Left renal pelvis (tissue), 4 donors: ENCODE measurements around the gene F2RL2. TPM values are rescaled to one million over a fixed set of nuclear protein-coding genes. Genes with fewer than 3 reads are reported as not detected.

ENCODE experiments used
- DNase-seq, 4 donors: peaks; one replicate each; pipeline ENCODE4 v3.0.0-alpha.2; 2013; ENCODE audit warnings: low read depth in 4 of 4, low spot score in 3 of 4
- polyA plus RNA-seq, 4 donors: library from polyadenylated mRNA; unstranded; fragments of 120-200 nt; gene quantifications; one replicate each; pipeline ENCODE4 v1.2.1, GENCODE V29; 2013; ENCODE audit not compliant: insufficient read length in 4 of 4

The F2RL2 gene
- polyA plus RNA-seq, 4 donors, result 0.44 to 0.49 (median 0.48) TPM

DNA sequence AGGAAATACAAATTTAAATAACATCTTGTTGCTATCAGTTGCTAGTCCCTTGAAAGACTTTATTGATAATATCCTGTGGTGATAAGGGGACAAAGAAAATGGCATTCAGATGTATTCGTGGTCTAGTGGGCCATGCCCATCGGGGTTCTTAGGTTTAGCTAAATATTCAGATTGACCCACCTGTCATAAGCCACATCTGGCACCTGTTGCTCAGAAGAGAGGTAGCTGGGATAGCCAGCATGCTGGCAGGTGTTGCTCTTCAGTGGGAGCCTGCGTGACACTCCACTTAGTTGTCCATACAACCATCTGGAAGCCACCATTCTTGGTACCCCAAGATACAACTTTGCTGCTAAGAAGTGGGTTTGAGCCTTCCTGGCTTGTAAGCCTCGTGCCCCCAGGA lies 36.7 kb downstream of the F2RL2 start:
- DNase-seq, result no peak

DNA sequence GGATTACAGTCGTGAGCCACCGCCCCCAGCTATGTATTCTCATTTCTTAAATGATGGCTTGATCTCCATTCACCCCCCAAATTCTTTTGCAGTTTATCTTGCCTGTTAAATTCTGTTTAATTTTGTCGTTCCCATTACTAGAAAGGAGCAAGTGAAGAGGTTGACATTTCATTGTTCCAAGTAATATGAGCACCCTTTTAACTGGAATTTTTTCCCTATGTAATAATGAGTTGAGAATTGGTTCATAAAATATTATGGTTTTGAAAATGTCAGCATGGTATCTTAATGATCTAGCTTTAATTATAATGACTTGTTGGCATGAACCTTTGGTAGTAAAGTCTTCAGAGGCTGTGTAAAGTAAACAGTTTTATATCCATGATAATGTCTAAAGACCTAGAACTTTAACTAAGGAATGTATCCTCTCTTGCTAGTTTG lies 37.4 kb downstream of the F2RL2 start:
- DNase-seq, result no peak

DNA sequence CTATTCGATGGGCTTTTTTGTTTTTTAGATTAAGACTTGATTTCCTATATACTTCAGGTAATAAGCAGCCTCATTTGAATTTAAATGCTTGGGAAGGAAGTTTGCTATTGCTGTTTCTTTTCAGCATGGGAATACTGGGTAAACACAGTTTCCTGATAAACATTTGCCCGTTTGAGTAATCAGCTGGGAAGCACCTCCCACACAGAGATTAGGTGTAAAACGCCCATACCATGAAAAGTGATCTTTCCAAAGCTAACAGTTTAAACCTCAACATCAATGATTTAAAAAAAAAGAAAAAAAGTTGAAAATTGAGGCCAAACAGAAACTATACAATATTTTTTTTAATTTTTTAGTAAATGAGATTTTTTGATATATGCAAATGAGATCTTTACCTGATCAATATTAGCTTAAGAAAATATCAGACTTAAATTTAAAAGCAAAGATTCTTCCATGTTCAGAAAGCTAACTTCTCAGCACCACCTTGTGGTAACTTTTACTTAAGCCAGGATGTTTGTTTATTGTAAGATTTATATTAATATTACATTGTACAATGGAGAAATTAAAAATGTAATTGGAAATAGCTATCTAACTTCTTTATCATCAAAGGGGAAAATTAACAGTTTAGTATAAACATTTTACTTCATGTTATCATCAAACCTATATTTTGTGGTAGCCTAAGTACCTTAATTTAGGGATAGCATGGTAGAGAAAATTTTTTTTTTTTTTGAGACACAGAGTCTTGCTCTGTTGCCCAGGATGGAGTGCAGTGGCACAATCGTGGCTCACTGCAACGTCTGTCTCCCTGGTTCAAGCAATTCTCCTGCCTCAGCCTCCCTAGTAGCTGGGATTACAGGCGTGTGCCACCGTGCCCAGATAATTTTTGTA lies 39.8 kb downstream of the F2RL2 start:
- no peak for DNase-seq

DNA sequence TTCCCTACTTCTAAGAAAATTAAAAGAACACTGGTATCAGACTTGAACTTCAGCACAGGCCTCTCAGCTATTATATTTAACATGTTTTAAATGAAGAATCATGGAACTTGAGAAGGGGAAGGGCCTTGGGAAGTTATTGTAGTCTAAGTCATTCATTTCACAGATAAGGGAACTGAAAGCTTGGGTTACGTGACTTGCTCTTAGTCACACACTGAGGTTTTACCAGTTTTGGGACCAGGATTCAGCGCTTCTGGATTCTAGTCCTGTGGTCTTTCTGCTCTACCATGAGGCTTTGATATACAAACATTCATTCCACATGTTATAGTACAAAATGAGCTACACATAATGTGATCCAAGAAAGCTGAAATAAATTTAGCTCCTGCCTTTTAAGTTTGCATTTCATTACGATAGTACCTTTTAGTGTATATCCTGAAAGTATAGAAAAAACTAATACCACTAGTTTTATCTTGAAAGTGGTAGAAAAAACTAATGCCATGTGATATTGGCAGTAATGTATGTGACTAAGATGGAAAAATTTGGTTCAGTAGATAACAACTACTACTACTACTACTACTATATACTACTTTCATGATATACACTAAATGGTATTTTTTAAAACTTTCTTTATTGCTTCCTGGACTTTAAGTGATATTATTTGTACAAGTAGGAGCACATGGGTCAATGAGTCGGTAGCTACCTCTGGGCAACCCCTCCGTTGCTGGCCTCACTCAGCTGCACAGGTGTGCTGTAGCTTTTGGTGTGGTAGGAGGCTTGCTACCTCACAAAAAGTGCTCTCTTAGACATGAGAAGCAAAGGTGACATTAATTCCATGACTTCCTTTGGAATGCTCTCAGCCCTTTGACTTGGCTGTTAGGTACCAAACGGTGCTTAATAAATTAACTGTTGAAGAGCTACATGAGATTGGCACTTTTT lies 40.7 kb downstream of the F2RL2 start:
- DNase-seq, result no peak

DNA sequence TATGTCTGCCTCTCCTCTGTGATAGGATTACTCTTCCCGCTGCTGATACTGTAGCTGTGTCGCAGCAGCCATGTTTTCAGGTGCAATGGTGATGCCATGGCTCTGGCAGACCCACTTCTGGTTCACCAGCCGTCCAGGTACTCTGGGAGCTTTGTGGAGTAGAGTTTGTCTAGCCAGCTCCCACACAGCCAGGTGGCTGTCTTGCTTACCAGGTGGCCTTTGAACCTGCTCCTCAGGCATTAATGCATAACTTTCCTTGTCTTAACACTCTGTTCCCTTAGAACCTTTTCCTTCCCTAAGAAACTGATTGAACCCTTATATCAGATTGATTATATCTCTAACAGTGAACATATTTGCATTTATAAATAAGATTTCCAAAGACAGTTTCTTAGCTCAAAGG lies 42.2 kb downstream of the F2RL2 start:
- no peak for DNase-seq

DNA sequence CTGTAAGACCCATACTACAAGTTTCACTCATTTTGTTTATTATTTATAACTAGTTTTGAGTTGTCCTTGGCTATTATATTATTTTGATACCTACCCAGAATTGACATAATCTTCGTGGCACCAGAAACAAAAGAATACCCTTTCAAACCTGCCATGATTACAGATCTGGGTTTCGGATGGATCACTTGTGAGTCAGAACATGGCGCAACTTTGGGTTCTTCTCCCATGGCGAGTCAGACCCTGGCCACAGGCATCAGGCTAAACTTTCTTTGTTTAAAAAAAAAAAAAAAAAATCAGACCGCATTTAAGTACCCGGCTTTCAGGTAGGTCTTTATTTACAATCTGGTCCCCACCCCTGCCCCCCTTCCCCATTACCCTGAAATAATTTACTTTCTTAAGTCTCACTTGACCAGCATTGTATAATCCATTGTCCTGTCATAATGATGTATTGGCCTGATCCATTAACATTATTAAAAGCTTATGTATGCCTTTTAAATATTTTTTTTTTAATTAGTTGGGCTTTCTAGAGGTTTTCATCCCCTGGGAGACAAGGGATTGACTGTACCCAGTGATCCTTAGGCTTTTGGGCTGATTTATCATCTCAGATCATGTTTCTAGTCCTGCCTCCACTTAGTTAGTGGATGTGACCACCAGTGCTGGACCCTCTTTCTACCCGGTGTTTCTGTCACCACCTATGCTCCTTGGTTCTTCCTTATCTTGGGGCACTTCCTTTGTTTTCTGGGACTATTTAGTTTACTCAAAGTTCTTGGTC lies 43.9 kb downstream of the F2RL2 start:
- DNase-seq, result no peak

DNA sequence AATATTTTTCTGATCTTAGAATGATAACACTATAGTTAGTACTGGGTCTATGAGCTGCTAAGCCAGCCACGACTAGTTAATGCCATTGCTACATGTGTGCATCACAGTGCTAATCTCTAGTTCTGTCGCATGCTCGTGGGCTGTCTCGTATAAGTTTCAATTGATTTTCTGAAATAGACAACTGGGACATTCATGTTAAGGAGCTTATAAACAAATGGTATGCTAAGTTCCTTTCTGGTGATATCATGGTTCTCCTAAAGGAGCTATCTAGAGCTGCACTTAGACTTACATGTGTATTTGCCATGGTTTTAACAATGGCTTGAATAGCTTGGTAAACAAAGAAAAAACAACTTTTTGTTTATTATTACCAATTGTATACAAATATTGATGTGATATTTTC lies 46.2 kb downstream of the F2RL2 start:
- no peak for DNase-seq

DNA sequence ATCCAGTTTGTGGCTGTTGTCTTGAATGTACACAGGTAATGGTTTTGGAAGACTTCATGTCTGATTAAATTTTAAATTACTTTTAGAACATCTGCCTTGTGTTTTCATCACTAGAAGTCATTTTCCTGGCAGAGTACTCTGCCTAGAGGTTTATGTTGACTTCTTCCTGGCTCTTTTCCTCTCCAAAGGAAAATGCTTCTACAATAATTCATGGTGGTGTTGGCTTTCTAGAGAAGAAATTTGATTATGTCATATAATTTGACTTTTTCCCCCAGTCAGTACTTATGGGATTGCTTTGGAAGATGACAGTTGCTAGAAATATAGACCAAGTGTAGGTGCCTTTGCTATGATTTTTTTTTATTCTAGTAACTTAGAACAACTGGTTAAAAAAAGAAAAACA lies 46.8 kb downstream of the F2RL2 start:
- DNase-seq, result no peak

DNA sequence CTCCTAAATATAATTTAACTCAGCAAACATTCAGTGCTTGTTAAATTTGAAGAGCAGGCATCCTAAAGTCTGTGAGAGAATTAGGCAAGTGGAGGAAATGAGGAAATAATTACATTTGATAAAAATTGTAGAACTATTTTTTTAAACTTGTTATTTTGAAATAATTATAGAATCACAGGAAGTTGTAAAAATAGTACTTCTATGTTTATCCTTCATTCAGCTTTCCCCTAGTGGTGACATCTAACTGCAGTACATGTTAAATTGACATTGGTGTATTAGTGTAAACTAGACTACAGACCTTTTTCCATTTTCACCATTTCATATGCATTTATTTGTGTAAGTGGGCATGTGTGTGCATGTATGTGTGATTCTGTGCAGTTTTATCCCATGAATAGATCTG lies 51.6 kb downstream of the F2RL2 start:
- no peak for DNase-seq

DNA sequence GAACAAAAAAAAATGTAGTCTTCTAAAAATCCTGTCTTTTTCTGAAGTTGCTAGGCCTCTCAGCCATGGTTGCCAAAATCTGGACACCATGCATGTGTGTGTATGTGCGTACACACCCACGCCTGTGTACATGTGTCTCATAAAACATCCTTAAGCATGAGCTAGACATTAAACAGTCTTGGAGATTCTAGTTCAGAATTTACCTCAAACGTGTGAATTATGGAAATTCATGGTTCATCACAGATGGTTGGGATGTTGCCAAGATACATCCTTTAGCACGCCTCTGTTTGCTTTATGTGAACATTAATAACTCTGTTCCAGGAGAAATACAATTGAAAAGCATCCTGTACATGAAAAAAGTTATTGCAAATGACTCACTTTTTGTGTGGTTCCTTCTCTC lies 53.0 kb downstream of the F2RL2 start:
- no peak for DNase-seq

Other genes starting within 250 kb of the F2RL2 start
- 10 to 100 TPM; 20.0 to 72.1 (median 68.3) TPM for gene IQGAP2, start 220.1 kb downstream of the F2RL2 start, polyA plus RNA-seq
- gene F2R, start 92.7 kb upstream of the F2RL2 start, polyA plus RNA-seq, result 10 to 100 TPM; 44.0 to 62.4 (median 57.9) TPM
- gene F2RL1, start 195.6 kb upstream of the F2RL2 start, polyA plus RNA-seq, result 10 to 100 TPM in 3 of 4 donors, 1 to 10 TPM in 1; 1.0 to 37.8 (median 33.2) TPM
- gene S100Z, start 226.6 kb upstream of the F2RL2 start, polyA plus RNA-seq, result under 1 TPM; 0.16 to 0.46 (median 0.20) TPM